ENCODE results near the gene CFAP99. TPM values are rescaled to one million over a fixed set of nuclear protein-coding genes. Genes with fewer than 3 reads are reported as not detected.

CFAP99 gene
- total RNA-seq, 2 donors from 2014 or later = not detected

GRCh38 chr4:2425386-2426068, 6.8 kb downstream of the CFAP99 start:
- Mint-ChIP-seq H3K27me3 (ENCODE audit: insufficient read depth) (peaks cover 24% of the 10 kb centered on the region), H3K4me3 (no peak overlapping the region), H3K4me1 (no peaks in the 10 kb centered on the region), H3K9me3 (no peaks in the 10 kb centered on the region), H3K27ac (no peak overlapping the region), H3K36me3 (ENCODE audit: low read depth) (no peaks in the 10 kb centered on the region)
- Histone ChIP-seq H3K4me1 (ENCODE audit: control insufficient read depth, insufficient read depth, low read length) (no peaks in the 10 kb centered on the region), H3K9me3 (ENCODE audit: control insufficient read depth, low read length) (no peaks in the 10 kb centered on the region), H3K36me3 (ENCODE audit: control insufficient read depth, insufficient read depth, low read length) (no peaks in the 10 kb centered on the region), H3K27me3 (ENCODE audit: control insufficient read depth, insufficient read depth, low read length, poor library complexity, severe bottlenecking) (peaks cover 22% of the 10 kb centered on the region), H3K4me3 (ENCODE audit: low read length) (no peak overlapping the region), H3K27ac (ENCODE audit: low read depth, low read length) (no peak overlapping the region), H3K9ac (ENCODE audit: extremely low read depth, low read length, poor library complexity, severe bottlenecking) (no peak overlapping the region)
- WGBS, 2 experiments (ENCODE audit: insufficient coverage in 1 of 2, insufficient read length in 1 of 2) = 87 to 92% methylated on average over 7 to 13 of the region's 13 CpGs
- DNase-seq = no peak
- TF ChIP-seq CTCF (conservative IDR thresholded peaks at IDR 0.05) = no peak

GRCh38 chr4:2426069-2426397, 7.3 kb downstream of the CFAP99 start:
- Mint-ChIP-seq H3K4me1 (no peaks in the 10 kb centered on the region), H3K27me3 (ENCODE audit: insufficient read depth) (peaks cover 19% of the 10 kb centered on the region), H3K36me3 (ENCODE audit: low read depth) (no peaks in the 10 kb centered on the region), H3K9me3 (no peaks in the 10 kb centered on the region), H3K27ac (no peak overlapping the region), H3K4me3 (no peak overlapping the region)
- H3K4me1 ChIP-seq (ENCODE audit: control insufficient read depth, insufficient read depth, low read length) = no peaks in the 10 kb centered on the region
- no peaks in the 10 kb centered on the region for H3K36me3 ChIP-seq (ENCODE audit: control insufficient read depth, insufficient read depth, low read length)
- H3K9ac ChIP-seq (ENCODE audit: extremely low read depth, low read length, poor library complexity, severe bottlenecking) = no peak overlapping the region
- no peak for DNase-seq
- no peak overlapping the region for H3K27ac ChIP-seq (ENCODE audit: low read depth, low read length)
- WGBS, 2 experiments (ENCODE audit: insufficient coverage in 1 of 2, insufficient read length in 1 of 2) = 89 to 90% methylated on average over 5 to 8 of the region's 8 CpGs
- no peak overlapping the region for H3K4me3 ChIP-seq (ENCODE audit: low read length)
- TF ChIP-seq CTCF (conservative IDR thresholded peaks at IDR 0.05) = no peak
- no peaks in the 10 kb centered on the region for H3K9me3 ChIP-seq (ENCODE audit: control insufficient read depth, low read length)
- peaks cover 17% of the 10 kb centered on the region for H3K27me3 ChIP-seq (ENCODE audit: control insufficient read depth, insufficient read depth, low read length, poor library complexity, severe bottlenecking)

DNA sequence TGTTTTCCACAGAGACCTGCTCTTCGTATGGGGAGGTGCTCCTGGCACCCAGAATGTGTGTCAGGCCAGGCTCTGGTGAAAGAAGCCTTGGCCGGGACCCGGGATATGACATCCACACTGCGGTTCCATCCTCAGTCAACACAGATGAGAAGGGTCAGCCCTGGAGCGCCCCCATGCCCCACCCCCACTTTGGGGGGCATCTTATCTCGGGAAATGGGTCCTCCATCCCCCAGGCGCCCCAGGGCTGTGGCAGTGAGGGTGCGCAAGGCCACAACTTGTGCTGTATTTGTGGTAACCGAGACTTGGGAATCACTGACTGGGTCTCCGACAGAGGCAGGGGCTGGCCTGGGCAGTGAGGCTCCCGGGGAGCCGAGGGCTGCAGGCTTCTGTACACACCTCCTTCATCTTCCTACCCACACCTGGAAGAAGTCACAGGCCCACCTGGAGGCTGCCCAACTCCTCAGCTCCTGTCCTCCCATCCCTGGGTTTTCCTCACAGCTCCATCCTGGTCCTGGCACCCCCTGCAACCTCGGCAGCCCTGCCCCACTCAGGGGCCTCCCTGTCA, 8.0 kb downstream of the CFAP99 start:
- no peak for TF ChIP-seq CTCF (conservative IDR thresholded peaks at IDR 0.05)
- no peak overlapping the region for H3K9ac ChIP-seq (ENCODE audit: extremely low read depth, low read length, poor library complexity, severe bottlenecking)
- Mint-ChIP-seq H3K4me3 (no peak overlapping the region), H3K4me1 (no peaks in the 10 kb centered on the region), H3K36me3 (ENCODE audit: low read depth) (no peaks in the 10 kb centered on the region), H3K9me3 (no peaks in the 10 kb centered on the region), H3K27me3 (ENCODE audit: insufficient read depth) (peaks cover 13% of the 10 kb centered on the region), H3K27ac (no peak overlapping the region)
- no peaks in the 10 kb centered on the region for H3K4me1 ChIP-seq (ENCODE audit: control insufficient read depth, insufficient read depth, low read length)
- no peaks in the 10 kb centered on the region for H3K9me3 ChIP-seq (ENCODE audit: control insufficient read depth, low read length)
- H3K36me3 ChIP-seq (ENCODE audit: control insufficient read depth, insufficient read depth, low read length) = no peaks in the 10 kb centered on the region
- H3K4me3 ChIP-seq (ENCODE audit: low read length) = no peak overlapping the region
- DNase-seq = no peak
- WGBS, 2 experiments (ENCODE audit: insufficient coverage in 1 of 2, insufficient read length in 1 of 2) = 80 to 89% methylated on average over 6 to 13 of the region's 13 CpGs
- peaks cover 9% of the 10 kb centered on the region for H3K27me3 ChIP-seq (ENCODE audit: control insufficient read depth, insufficient read depth, low read length, poor library complexity, severe bottlenecking)
- H3K27ac ChIP-seq (ENCODE audit: low read depth, low read length) = no peak overlapping the region
